ENCODE data around the gene CFL1. TPM values are rescaled to one million over a fixed set of nuclear protein-coding genes. Genes with fewer than 3 reads are reported as not detected.

Gene CFL1
- total and polyA plus RNA-seq, 2 of the 8 experiments (the other 6 are each of a cell fraction or from before 2014, with no cell fraction given) = 1,252 to 1,365 TPM

- H4K8ac ChIP-seq (ENCODE audit: extremely low read depth, insufficient read depth, low read length) = peak overlapping the region; percentile 90; the same call in 1 of the 2 replicates
- H3K27ac ChIP-seq (ENCODE audit: low read depth, low read length) = peak overlapping the region; percentile 75; the same call in 1 of the 2 replicates
- H2AK5ac ChIP-seq (ENCODE audit: low read depth, low read length) = no peak overlapping the region
- H3K79me2 ChIP-seq (ENCODE audit: control insufficient read depth in 1 of 2, insufficient read depth in 2 of 2, low read length in 2 of 2) = peaks cover 0 to 4% of the 10 kb centered on the region in 2 experiments; a peak in 1 of 4 replicates
- peaks cover 7 to 9% of the 10 kb centered on the region in 2 experiments for H4K20me1 ChIP-seq (replicated peaks in 1 of 2; ENCODE audit: control insufficient read depth in 1 of 2, insufficient read depth in 2 of 2, low read length in 2 of 2)
- FAIRE-seq = no peak
- no peak overlapping the region for H3K14ac ChIP-seq (ENCODE audit: insufficient read length)
- peak overlapping the region; percentile 29; the same call in 1 of the 2 replicates for H2AFZ ChIP-seq (ENCODE audit: low read length)
- peak overlapping the region; percentile 34 for H4K91ac ChIP-seq (replicated peaks; ENCODE audit: insufficient read length, low read length)
- H2BK5ac ChIP-seq (ENCODE audit: low read depth, low read length) = peak overlapping the region; percentile 87
- H3K23me2 ChIP-seq (ENCODE audit: low read depth, low read length) = peaks cover 25% of the 10 kb centered on the region
- ChIA-PET CTCF (ENCODE audit: partially characterized antibody) (interaction anchor here (0.7 to 19.6 kb wide), 46 partner anchors 10 to 380 kb away, joined by 3 to 283 read pairs (median 6); partner anchors contain the start of genes AP5B1, CFL1, CTSW and EFEMP2), POLR2A (ENCODE audit: partially characterized antibody) (interaction anchor here (0.7 to 39.7 kb wide), 14 partner anchors 13 to 343 kb away, joined by 3 to 1071 read pairs (median 3); partner anchors contain the start of genes CFL1, EFEMP2, KAT5 and MUS81)
- H3K27me3 ChIP-seq (replicated peaks in 1 of 4; ENCODE audit: control insufficient read depth in 3 of 4, extremely low read depth in 1 of 4, insufficient read depth in 3 of 4, low read length in 3 of 4) = peaks cover 0 to 14% (median 8%) of the 10 kb centered on the region in 4 experiments; a peak in 6 of 7 replicates
- peak overlapping the region; percentile 73 to 84 (median 79) for H3K4me3 ChIP-seq (ENCODE audit: extremely low read depth in 1 of 4, insufficient read depth in 2 of 4, low read depth in 3 of 4, low read length in 4 of 4)
- H2BK12ac ChIP-seq (ENCODE audit: low read depth, low read length) = no peak overlapping the region; the same call in 1 of the 2 replicates
- peak overlapping the region; percentile 79 for H3K18ac ChIP-seq (ENCODE audit: extremely low read depth, low read length)
- H3K4me1 ChIP-seq (replicated peaks in 1 of 4; ENCODE audit: control insufficient read depth in 3 of 4, insufficient read depth in 4 of 4, low read length in 3 of 4) = peaks cover 0 to 24% (median 11%) of the 10 kb centered on the region in 4 experiments; a peak in 5 of 7 replicates
- no peak for TF ChIP-seq CTCF (IDR thresholded peaks at IDR 0.05; ENCODE audit: control extremely low read depth in 1 of 3, insufficient read depth in 1 of 3, low read depth in 1 of 3, low read length in 3 of 3)
- TF ChIP-seq POLR2A (IDR thresholded peaks at IDR 0.05; ENCODE audit: control extremely low read depth in 1 of 2, low read depth in 2 of 2, low read length in 2 of 2) = peak in 1 of 2 experiments; percentile 76; a peak in 1 of 3 replicates
- no peak for TF ChIP-seq RAD21 (IDR thresholded peaks at IDR 0.05 in 1 of 2, conservative IDR thresholded peaks at IDR 0.05 in 1 of 2; ENCODE audit: low read depth in 2 of 2, low read length in 2 of 2)
- TF ChIP-seq MAX (IDR thresholded peaks at IDR 0.05) = peak; percentile 62; the same call in 1 of the 2 replicates
- TF ChIP-seq POLR2AphosphoS5 (IDR thresholded peaks at IDR 0.05; ENCODE audit: low read depth, low read length) = 0 out of 2 replicates have a peak, but pooled peaks have one; percentile 7
- H3K79me1 ChIP-seq (ENCODE audit: low read depth, low read length) = no peaks in the 10 kb centered on the region
- H3K9ac ChIP-seq (replicated peaks in 1 of 4; ENCODE audit: extremely low read depth in 1 of 4, low read depth in 3 of 4, low read length in 3 of 4) = peak overlapping the region in 3 of 4 experiments; percentile 58 to 71 (median 69); a peak in 5 of 7 replicates
- H3K36me3 ChIP-seq (ENCODE audit: control insufficient read depth in 2 of 4, insufficient read depth in 4 of 4, low read length in 3 of 4) = peaks cover 8 to 21% (median 18%) of the 10 kb centered on the region in 4 experiments; a peak in 7 of 8 replicates
- peak overlapping the region; percentile 59 for H3K56ac ChIP-seq (replicated peaks; ENCODE audit: insufficient read length, low read depth, low read length)
- H3K9me3 ChIP-seq (ENCODE audit: insufficient read depth in 2 of 2, low read depth in 1 of 2, low read length in 1 of 2) = no peaks in the 10 kb centered on the region
- H2BK20ac ChIP-seq (ENCODE audit: low read length) = no peak overlapping the region
- no peak overlapping the region for H2BK120ac ChIP-seq (replicated peaks; ENCODE audit: low read depth, low read length)
- no peak overlapping the region for H2BK15ac ChIP-seq (ENCODE audit: low read length)
- WGBS, 2 experiments (ENCODE audit: extremely low coverage in 1 of 2, insufficient coverage in 1 of 2, insufficient read length in 1 of 2, insufficient replicate concordance in 2 of 2, low coverage in 1 of 2, low lambda C conversion rate in 2 of 2, missing lambda C conversion rate in 1 of 2) = 5% methylated on average over 23 of the region's 23 CpGs; no CpG with 5 or more reads in 1 of the 2 experiments
- H3K4me2 ChIP-seq (ENCODE audit: insufficient read depth in 1 of 2, low read depth in 2 of 2, low read length in 2 of 2) = peak overlapping the region; percentile 94 to 97
- H3K23ac ChIP-seq (ENCODE audit: insufficient read length) = no peak overlapping the region
- no peak for DNase-seq (ENCODE audit: low read depth in 1 of 2, low spot score in 2 of 2)
- no peak overlapping the region for H3K4ac ChIP-seq (replicated peaks; ENCODE audit: insufficient read length, low read depth, low read length)
- H4K5ac ChIP-seq (ENCODE audit: insufficient read length, low read depth, low read length) = no peak overlapping the region
Measured at GRCh38 chr11:65887723-65888162, 29.8 kb upstream of the CFL1 start.

Data from H1 (cell line).